HTERT RPE-1 (cell line): ENCODE data around the gene SLC4A3.

Experiments
- in situ Hi-C: fragments of 300-500 bp; cut with MboI; formaldehyde crosslinking; loops from 4 replicates; pipeline ENCODE4 v1.14.3; 2020; ENCODE audit warnings: low sequenced_read_pairs

SLC4A3 gene

GRCh38 chr2:219613461-219614070 is 13.9 kb upstream of the SLC4A3 start:
- in situ Hi-C loops = no loop called here

- in situ Hi-C loops = no loop called here
Observed at GRCh38 chr2:219614076-219614860, 13.2 kb upstream of the SLC4A3 start.

GRCh38 chr2:219615036-219615435 is 12.4 kb upstream of the SLC4A3 start:
- in situ Hi-C loops = no loop called here

GRCh38 chr2:219615894-219616293 is 11.5 kb upstream of the SLC4A3 start:
- in situ Hi-C loops = no loop called here

- in situ Hi-C loops = no loop called here
Observed at GRCh38 chr2:219616550-219616949, 10.9 kb upstream of the SLC4A3 start.

GRCh38 chr2:219618733-219619122 is 8.7 kb upstream of the SLC4A3 start:
- in situ Hi-C loops = no loop called here

GRCh38 chr2:219619235-219619634 is 8.2 kb upstream of the SLC4A3 start:
- in situ Hi-C loops = no loop called here

GRCh38 chr2:219620546-219620945 is 6.9 kb upstream of the SLC4A3 start:
- in situ Hi-C loops = no loop called here

- in situ Hi-C loops = no loop called here
Observed at GRCh38 chr2:219621935-219622334, 5.5 kb upstream of the SLC4A3 start.

- in situ Hi-C loops = no loop called here
Observed at GRCh38 chr2:219622472-219622871, 5.0 kb upstream of the SLC4A3 start.

- in situ Hi-C loops = no loop called here
Observed at GRCh38 chr2:219624565-219624964, 2.9 kb upstream of the SLC4A3 start.

- in situ Hi-C loops = no loop called here
Observed at GRCh38 chr2:219625179-219625578, 2.3 kb upstream of the SLC4A3 start.

GRCh38 chr2:219626540-219626939 is 890 bp upstream of the SLC4A3 start:
- in situ Hi-C loops = no loop called here

- in situ Hi-C loops = no loop called here
Observed at GRCh38 chr2:219628235-219628985, 980 bp downstream of the SLC4A3 start.

- in situ Hi-C loops = no loop called here
Observed at GRCh38 chr2:219628986-219629901, 1.8 kb downstream of the SLC4A3 start.

GRCh38 chr2:219629976-219630695 is 2.7 kb downstream of the SLC4A3 start:
- in situ Hi-C loops = no loop called here

GRCh38 chr2:219630770-219631405 is 3.5 kb downstream of the SLC4A3 start:
- in situ Hi-C loops = no loop called here

GRCh38 chr2:219631406-219631891 is 4.0 kb downstream of the SLC4A3 start:
- in situ Hi-C loops = no loop called here

GRCh38 chr2:219631904-219632759 is 4.7 kb downstream of the SLC4A3 start:
- in situ Hi-C loops = no loop called here
